T-helper 22 cell (primary cell): ENCODE measurements around the gene FNIP1.
"Not testable (repeated sequence)": the region's sequence is repeated elsewhere in the genome, so short reads cannot be mapped to it uniquely, and the experiment has no call there.

Experiments
- DNase-seq: peaks from one replicate; pipeline ENCODE4 v3.0.0-alpha.2; 2020; ENCODE audit warnings: low read depth

FNIP1 gene

DNA sequence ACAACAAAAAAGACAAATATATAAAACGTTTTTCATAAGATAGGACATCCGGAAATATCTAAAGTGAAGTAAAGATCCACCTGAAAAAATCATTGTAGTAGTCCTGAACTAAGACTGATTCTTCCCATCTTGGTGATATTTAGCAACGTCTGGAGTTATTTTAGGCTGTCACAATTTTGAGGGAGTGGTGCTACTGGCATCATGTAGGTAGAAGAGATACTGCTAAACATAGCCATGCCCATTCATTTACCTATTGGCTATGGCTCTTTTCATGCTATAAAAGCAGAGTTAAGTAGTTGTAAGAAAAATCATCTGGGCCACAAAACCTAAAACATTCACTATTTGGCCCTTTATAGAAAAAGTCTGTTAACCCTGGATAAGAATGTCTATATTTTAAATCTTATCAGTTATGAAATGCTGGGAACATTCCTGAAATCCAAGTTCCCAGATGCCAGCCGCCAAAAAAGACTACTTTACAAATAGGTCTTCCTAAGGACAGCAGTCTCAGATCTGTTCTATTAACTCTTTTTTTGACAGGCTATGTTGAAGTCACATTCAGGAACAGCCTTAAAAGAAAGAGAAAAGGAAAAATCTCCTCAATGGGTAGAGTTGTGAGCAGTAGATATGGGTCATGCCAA is 188.8 kb downstream of the FNIP1 start:
- DNase-seq: no peak

DNA sequence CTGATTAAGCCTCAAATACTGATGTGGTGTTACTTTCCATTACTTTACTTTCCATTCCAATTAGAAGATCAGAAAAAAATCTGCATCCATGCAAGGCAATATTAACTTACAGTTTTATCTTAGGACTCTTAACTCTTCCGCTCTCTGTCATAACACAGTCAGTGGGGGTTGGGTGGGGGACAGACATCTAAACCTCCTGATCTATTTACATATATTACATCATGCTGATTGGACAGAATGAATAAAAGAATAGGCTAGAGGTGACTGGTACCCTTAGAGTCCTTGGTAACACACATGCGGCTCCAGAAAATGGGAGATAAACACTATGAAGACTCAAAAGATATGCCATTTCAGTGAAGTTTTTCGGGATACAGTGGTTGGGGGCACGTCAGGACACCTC is 189.4 kb downstream of the FNIP1 start:
- DNase-seq: no peak

DNA sequence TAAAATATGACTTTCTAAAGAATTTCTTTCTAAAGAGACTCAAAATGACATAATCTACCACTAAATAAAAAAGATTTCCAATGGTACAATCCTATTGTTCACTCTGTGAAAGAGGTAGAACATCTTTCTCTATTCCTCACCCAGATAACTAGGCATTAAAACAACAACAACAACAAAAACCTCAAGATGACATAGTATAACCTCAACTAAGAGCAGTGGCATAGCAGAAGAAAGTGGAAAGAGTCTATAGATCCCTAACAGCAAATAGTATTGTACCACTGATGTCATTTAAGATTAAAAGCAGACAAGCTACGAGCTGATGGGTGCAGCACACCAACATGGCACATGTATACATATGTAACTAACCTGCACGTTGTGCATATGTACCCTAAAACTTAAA is 191.7 kb downstream of the FNIP1 start:
- no peak for DNase-seq

DNA sequence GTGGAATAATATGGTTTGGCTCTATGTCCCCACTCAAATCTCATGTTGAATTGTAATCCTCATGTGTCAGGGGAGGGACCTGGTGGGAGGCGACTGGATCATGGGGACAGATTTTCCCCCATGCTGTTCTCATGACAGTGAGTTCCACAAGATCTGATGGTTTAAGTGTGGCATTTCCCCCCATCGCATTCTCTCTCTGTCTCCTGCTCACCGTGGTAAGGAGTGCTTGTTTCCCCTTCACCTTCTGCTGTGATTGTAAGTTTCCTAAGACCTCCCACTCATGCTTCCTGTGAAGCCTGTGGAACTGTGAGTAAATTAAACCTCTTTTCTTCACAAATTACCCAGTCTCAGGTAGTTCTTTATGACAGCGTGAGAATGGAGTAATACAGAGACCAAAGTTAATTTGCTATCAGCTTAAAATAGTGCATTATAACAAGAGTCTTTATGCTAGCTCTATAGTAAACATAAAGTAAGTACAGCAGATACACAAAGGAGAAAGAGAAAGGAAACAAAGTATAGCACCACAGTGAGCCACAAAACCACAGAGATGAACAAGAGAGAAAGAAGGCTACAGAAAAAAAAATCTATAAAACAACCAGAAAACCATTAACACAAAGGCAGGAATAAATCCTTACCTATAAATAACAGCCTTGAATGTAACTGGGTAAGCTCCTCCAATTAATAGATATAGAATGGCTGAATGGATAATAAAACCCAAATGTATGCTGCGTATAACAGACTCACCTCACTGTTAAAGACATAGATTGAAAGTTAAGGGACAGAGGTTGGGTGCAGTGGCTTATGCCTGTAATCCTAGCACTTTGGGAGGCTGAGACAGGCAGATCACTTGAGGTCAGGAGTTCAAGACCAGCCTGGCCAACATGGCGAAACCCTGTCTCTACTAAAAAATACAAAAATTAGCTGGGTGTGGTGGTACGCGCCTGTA is 201.5 kb downstream of the FNIP1 start:
- no peak for DNase-seq

DNA sequence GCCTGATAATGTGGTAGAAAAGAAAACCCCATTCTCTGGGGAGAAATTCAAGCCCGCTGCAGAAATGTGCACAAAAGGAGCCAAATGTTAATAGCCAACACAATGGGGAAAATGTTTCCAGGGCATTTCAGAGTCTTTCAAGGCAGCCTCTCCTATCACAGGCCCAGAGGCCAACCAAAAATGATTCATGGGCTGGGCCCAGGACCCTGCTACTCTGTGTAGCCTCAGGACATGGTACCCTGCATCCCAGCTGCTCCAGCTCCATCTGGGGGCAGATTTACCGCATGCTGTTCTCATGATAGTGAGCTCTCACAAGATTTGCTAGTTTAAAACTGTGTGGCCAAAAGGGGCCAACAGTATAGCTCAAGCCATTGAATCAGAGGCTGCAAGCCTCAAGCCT is 202.9 kb downstream of the FNIP1 start:
- no peak for DNase-seq

DNA sequence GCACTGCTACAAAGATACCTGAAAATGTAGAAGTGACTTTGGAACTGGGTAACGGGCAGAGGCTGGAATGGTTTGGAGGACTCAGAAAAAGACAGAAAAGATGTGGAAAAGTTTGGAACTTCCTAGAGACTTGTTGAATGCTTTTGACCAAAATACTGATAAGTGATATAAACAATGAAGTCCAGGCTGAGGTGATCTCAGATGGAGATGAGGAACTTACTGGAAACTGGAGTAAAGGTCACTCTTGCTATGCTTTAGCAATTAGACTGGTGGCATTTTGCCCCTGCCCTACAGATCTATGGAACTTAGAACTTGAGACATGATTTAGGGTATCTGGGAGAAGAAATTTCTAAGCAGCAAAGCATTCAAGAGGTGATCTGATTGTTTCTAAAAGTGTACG is 203.4 kb downstream of the FNIP1 start:
- not testable (repeated sequence) for DNase-seq
